ENCODE measurements around the gene SDK1.

The SDK1 gene

GRCh38 chr7:4037877-4038276 is 736.8 kb downstream of the SDK1 start:
- no peak for TF ChIP-seq CTCF (IDR thresholded peaks at IDR 0.05; ENCODE audit: unreplicated experiment in 3 of 3)
- Mint-ChIP-seq H3K36me3 (ENCODE audit: low read depth) (no peaks in the 10 kb centered on the region), H3K27me3 (ENCODE audit: low read depth) (peaks cover 6% of the 10 kb centered on the region), H3K4me1 (peaks cover 11% of the 10 kb centered on the region), H3K27ac (no peak overlapping the region), H3K4me3 (no peak overlapping the region), H3K9me3 (no peaks in the 10 kb centered on the region)

GRCh38 chr7:4040109-4040928 is 739.3 kb downstream of the SDK1 start:
- H3K36me3 Mint-ChIP-seq (ENCODE audit: low read depth): no peaks in the 10 kb centered on the region
- no peak overlapping the region for H3K27ac Mint-ChIP-seq
- TF ChIP-seq CTCF (IDR thresholded peaks at IDR 0.05; ENCODE audit: unreplicated experiment in 3 of 3): no peak
- no peak overlapping the region for H3K4me3 Mint-ChIP-seq
- peaks cover 11% of the 10 kb centered on the region for H3K27me3 Mint-ChIP-seq (ENCODE audit: low read depth)
- no peaks in the 10 kb centered on the region for H3K9me3 Mint-ChIP-seq
- H3K4me1 Mint-ChIP-seq: peaks cover 11% of the 10 kb centered on the region

- Mint-ChIP-seq H3K27me3 (ENCODE audit: low read depth) (peaks cover 12% of the 10 kb centered on the region), H3K36me3 (ENCODE audit: low read depth) (no peaks in the 10 kb centered on the region), H3K4me3 (no peak overlapping the region), H3K4me1 (peaks cover 11% of the 10 kb centered on the region), H3K9me3 (no peaks in the 10 kb centered on the region), H3K27ac (no peak overlapping the region)
- TF ChIP-seq CTCF (IDR thresholded peaks at IDR 0.05; ENCODE audit: unreplicated experiment in 3 of 3): no peak
Measured at GRCh38 chr7:4042402-4043045, 741.5 kb downstream of the SDK1 start.

DNA sequence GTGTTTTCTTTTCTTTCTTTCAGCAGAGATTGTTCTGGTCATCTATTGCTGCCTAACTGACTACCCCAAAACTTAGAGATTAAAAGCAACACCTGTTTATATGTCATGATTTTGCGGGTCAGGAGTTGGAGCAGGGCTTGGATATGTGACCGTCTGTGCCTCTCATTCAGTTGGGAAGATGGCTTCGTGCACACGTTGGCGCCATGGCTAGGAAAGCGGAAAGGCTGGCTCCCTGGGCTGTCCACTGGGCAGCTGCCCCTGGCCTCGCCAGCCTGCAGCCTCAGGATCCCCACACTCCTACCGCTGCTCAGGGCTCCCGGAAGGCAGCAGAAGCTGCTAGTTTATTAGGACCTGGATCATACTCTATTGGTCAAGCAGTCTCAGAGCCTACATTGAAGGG is 742.9 kb downstream of the SDK1 start:
- H3K9me3 Mint-ChIP-seq: no peaks in the 10 kb centered on the region
- peaks cover 16% of the 10 kb centered on the region for H3K27me3 Mint-ChIP-seq (ENCODE audit: low read depth)
- no peak for TF ChIP-seq CTCF (IDR thresholded peaks at IDR 0.05; ENCODE audit: unreplicated experiment in 3 of 3)
- H3K4me1 Mint-ChIP-seq: peaks cover 11% of the 10 kb centered on the region
- H3K36me3 Mint-ChIP-seq (ENCODE audit: low read depth): no peaks in the 10 kb centered on the region
- no peak overlapping the region for H3K4me3 Mint-ChIP-seq
- no peak overlapping the region for H3K27ac Mint-ChIP-seq

GRCh38 chr7:4045450-4045849 is 744.4 kb downstream of the SDK1 start:
- no peaks in the 10 kb centered on the region for H3K9me3 Mint-ChIP-seq
- H3K27ac Mint-ChIP-seq: no peak overlapping the region
- H3K36me3 Mint-ChIP-seq (ENCODE audit: low read depth): no peaks in the 10 kb centered on the region
- no peak for TF ChIP-seq CTCF (IDR thresholded peaks at IDR 0.05; ENCODE audit: unreplicated experiment in 3 of 3)
- peaks cover 11% of the 10 kb centered on the region for H3K4me1 Mint-ChIP-seq
- H3K4me3 Mint-ChIP-seq: no peak overlapping the region
- H3K27me3 Mint-ChIP-seq (ENCODE audit: low read depth): peaks cover 16% of the 10 kb centered on the region

Measured in nephron (organoid).